ENCODE data around the gene TOPAZ1.

The TOPAZ1 gene

GRCh38 chr3:44289882-44290462 is 48.3 kb downstream of the TOPAZ1 start:
- in situ Hi-C loops (cut with MboI; ENCODE audit: low pct_unique_long_range_greater_than_20kb, low sequenced_read_pairs, unreplicated experiment), result no loop called here
- TF ChIP-seq CTCF (IDR thresholded peaks at IDR 0.05; ENCODE audit: extremely low read depth, insufficient read depth, missing control alignments), result no peak
- DNase-seq (ENCODE audit: low spot score), result no peak

- in situ Hi-C loops (cut with MboI; ENCODE audit: low pct_unique_long_range_greater_than_20kb, low sequenced_read_pairs, unreplicated experiment), result no loop called here
- DNase-seq (ENCODE audit: low spot score), result no peak
- no peak for TF ChIP-seq CTCF (IDR thresholded peaks at IDR 0.05; ENCODE audit: extremely low read depth, insufficient read depth, missing control alignments)
Observed at GRCh38 chr3:44292276-44292675, 50.6 kb downstream of the TOPAZ1 start.

- no peak for DNase-seq (ENCODE audit: low spot score)
- TF ChIP-seq CTCF (IDR thresholded peaks at IDR 0.05; ENCODE audit: extremely low read depth, insufficient read depth, missing control alignments), result no peak
- in situ Hi-C loops (cut with MboI; ENCODE audit: low pct_unique_long_range_greater_than_20kb, low sequenced_read_pairs, unreplicated experiment), result no loop called here
Observed at GRCh38 chr3:44292947-44293346, 51.3 kb downstream of the TOPAZ1 start.

GRCh38 chr3:44297255-44297654 is 55.6 kb downstream of the TOPAZ1 start:
- no peak for DNase-seq (ENCODE audit: low spot score)
- in situ Hi-C loops (cut with MboI; ENCODE audit: low pct_unique_long_range_greater_than_20kb, low sequenced_read_pairs, unreplicated experiment), result no loop called here
- TF ChIP-seq CTCF (IDR thresholded peaks at IDR 0.05; ENCODE audit: extremely low read depth, insufficient read depth, missing control alignments), result no peak

GRCh38 chr3:44301746-44302145 is 60.1 kb downstream of the TOPAZ1 start:
- DNase-seq (ENCODE audit: low spot score), result no peak

GRCh38 chr3:44309500-44309899 is 67.8 kb downstream of the TOPAZ1 start:
- in situ Hi-C loops (cut with MboI; ENCODE audit: low pct_unique_long_range_greater_than_20kb, low sequenced_read_pairs, unreplicated experiment), result no loop called here
- no peak for TF ChIP-seq CTCF (IDR thresholded peaks at IDR 0.05; ENCODE audit: extremely low read depth, insufficient read depth, missing control alignments)
- no peak for DNase-seq (ENCODE audit: low spot score)

More at GRCh38 chr3:44301746-44302145, 60.1 kb downstream of the TOPAZ1 start:
- in situ Hi-C loops (cut with MboI; ENCODE audit: low pct_unique_long_range_greater_than_20kb, low sequenced_read_pairs, unreplicated experiment), result no loop called here
- no peak for TF ChIP-seq CTCF (IDR thresholded peaks at IDR 0.05; ENCODE audit: extremely low read depth, insufficient read depth, missing control alignments)
